NCI-H748 (cell line): ENCODE measurements around the gene TMTC1.

ENCODE experiments used
- DNase-seq: peaks from one replicate; lab custom pipeline; 2025; ENCODE audit not compliant: unreplicated experiment; lab: John Stamatoyannopoulos, UW

TMTC1 gene

GRCh38 chr12:29781188-29781587 is 2.6 kb downstream of the TMTC1 start:
- no peak for DNase-seq

DNA sequence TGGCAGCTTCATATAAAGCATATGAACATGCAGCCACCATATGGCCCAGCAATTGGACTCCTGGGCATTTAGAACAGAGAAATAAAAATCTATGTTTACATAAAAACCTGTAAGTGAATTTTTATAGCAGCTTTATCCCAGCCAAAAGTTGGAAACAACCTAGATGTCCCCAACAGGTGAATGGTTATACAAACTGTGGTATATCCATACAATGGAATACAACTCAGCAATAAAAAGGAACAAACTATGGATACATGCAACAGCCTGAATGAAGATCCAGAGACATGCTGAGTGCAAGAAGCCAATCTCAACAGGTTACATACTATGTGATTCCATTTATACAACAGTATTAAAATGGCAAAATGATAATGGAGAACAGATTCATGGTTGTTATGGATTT is 3.7 kb downstream of the TMTC1 start:
- no peak for DNase-seq

- DNase-seq, result no peak
These were observed 5.2 kb downstream of the TMTC1 start for GRCh38 chr12:29778531-29778930.

DNA sequence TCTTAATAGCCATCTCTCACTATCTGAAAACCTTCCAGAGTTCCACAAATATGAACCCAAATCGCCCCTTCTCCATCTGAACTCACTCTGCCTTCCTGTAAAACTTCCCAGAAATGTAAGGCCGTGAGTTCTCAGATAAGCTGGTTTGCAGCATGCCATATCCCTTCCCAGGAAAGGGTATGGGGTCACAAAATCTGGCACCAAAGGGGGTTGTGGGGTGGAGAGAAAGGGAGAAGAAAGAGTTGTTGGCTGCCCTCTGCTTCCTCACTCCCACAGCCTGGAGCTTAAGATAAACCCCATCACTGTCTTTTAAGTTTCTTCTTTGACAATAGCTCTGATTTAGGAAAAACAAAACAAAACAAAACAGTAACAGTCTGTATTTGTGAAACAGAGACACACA is 10.7 kb downstream of the TMTC1 start:
- DNase-seq, result no peak

- no peak for DNase-seq
These were observed 12.0 kb downstream of the TMTC1 start for GRCh38 chr12:29771786-29772185.

- no peak for DNase-seq
These were observed 12.6 kb downstream of the TMTC1 start for GRCh38 chr12:29771165-29771564.

GRCh38 chr12:29769162-29769858 is 14.4 kb downstream of the TMTC1 start:
- DNase-seq, result no peak

- DNase-seq, result peak; percentile 14
These were observed 15.4 kb downstream of the TMTC1 start for GRCh38 chr12:29768372-29768771.

GRCh38 chr12:29763301-29763683 is 20.4 kb downstream of the TMTC1 start:
- DNase-seq, result peak; percentile 56

DNA sequence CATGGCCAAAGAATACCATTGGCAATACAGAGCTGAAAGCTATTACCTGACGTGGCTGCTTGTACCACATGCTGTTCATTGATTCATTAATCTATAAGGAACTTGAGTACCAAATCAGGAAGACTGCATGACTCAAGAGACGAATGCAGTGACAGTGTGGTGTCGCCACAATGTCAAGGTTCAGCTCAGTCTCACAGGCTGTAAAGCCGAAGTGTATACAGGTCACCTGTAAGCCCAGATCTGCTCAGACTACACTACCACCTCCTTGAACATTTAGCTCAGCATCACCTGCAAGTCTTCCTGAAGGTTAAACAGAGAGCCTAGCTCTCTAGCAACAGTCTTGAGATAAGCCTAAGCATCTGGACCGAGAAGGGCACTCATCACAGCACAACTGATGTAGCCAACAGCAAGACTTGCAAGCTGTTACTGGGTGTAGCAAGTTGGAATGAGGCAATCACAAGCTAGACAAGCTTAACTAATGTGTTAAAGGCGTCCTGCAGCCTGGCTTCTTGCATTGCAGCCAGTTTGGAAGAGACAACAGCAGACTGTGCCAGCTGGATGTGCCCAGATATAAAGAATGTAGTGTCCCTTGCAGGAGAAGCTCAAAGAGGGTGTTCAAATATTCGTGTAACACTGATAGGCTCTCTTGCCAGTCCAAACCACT is 21.0 kb downstream of the TMTC1 start:
- peak; percentile 30 for DNase-seq

GRCh38 chr12:29759950-29760349 is 23.8 kb downstream of the TMTC1 start:
- DNase-seq, result peak; percentile 11

DNA sequence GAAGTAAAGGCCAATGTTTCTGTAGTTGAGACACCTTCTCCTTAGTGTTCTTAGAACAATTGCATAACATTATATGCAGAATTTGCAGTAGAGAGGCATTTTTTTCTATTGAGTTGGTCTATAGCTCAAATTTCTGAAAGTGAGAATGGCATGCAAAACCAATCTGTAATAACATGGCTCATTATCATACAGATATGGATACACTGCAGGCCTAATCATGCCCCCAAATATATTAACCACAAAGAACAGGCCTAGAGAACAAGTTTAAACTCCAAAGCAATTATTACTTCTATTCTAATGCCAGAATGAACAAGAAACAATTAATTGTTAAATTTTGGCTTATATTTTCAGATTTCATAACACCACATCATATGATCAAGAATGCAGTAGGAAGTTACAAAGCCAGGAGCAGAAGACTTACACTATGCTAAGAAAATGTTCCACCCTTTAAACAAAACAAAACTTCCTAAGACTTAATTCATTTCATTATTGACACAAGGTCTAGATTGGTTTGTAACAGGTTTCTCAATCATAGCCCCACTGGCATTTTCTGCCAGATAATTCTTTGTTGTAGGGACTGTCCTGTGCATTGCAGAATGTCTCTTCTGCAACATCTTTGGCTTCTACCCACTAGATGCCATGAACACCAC is 26.9 kb downstream of the TMTC1 start:
- DNase-seq, result no peak

DNA sequence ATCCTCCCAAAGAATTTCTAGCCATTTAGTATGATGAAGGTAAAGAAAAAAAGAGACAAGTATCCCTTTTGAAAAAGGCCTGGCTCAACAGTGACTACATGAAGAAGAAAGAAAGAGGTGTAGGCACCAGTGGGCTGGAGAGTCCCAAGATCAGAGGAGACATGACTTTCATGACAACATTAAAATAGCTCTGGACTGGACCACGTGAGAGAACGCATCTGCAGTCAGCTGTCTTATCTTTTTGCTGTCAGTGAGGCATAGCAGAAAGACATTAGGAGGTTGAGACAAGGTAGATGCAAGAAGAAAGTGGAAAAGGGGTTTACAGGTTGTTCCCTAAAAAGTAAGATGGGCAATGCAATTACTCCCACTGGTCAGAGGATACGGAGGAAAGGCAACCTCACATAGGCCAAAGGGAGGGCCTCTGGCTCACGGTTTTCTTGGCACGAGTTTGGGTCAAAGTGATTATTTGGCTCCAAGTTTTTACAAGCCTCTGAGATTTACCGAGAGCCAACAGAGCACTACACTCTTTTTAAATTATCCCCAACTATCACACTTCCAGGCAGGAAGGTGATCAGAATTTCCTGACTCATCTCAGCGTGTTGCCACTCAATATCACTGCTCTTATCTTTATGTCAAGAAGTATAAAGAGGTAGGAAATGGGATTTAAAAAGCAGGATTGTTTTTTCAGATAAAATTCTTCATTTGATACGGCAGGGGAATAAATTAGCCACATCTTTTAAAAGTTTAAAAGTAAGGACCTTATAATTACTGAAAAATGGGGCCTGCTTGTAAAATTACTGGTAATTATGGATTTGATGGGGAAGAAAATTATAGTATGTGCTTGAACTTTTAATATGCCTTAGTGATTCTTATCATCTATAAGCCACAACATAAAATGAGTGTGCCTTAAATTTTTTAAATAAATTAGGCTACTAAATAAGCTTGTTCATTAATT is 29.2 kb downstream of the TMTC1 start:
- DNase-seq, result no peak

DNA sequence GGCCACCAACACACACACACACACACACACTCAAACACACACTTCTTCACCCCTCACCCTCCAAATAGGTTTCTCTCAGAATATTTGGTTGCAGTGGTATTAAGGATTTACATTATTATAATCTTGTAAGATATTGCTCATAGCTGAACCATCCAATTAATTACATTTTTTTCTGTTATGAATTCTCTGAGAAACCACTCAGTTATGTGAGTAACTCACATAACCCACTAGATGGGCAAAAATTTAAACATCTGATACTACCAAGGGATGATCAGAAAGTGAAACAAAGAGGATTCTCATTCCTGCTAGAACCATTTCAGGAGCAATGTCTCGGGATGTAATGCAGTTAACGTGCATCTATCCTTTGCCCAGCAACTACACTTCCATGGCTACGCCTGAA is 31.6 kb downstream of the TMTC1 start:
- no peak for DNase-seq

DNA sequence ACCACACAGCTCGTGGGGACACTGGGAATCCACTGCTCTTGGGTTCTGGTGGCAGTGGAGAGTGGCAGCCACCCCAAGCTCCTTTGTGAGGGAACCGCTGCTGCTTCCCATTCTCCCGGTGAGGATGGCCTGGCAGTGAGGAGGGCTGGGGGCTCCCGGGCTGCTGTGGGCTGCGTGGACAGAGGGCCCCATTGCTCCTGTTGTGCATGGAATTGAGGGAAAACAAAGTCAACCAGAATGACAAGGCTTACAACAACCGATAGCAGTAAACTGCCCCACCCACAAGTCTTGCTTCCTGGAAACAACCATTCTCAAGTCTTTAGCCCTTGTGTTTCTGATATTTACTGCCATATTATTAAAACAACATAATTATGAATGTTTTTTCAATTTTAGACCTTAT is 32.1 kb downstream of the TMTC1 start:
- no peak for DNase-seq

- DNase-seq, result no peak
These were observed 32.9 kb downstream of the TMTC1 start for GRCh38 chr12:29750928-29751220.

DNA sequence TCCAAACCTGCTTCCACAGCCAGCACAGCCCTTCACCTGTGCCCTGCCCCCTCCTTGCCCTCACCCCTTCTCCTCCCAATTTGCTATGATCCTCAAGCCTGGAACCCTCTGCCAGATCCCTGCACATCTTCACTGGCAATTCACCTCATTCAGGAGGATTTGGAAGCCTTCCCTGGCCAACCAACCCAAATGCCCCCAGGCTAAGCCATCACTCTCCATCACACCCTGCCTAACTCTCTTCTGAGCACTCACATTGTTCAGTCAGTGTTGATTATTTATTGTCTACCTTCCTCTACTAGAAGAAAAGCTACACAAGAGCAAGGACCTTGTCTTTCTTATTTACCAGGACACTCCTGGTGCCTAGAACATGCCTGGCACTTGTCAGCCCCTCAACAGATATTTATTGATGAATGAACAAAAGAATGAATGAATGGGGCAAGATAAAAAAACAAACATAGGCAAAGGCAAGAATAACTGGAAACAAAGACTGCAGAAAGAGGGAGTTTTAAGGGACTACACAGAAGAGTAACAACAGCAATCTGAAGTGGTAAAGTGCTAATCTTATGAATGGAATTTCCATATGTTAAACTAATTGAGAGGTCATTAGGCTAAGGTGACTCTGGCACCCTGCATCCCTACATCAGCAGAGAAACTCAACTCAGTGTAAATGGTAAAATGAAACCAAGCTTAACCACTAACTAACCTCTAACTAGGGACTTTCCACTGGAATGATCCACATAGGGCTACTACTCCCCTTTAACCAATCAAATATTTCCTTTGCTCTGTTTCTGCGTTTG is 33.4 kb downstream of the TMTC1 start:
- no peak for DNase-seq

GRCh38 chr12:29744365-29744764 is 39.4 kb downstream of the TMTC1 start:
- DNase-seq, result no peak

- DNase-seq, result no peak
These were observed 39.9 kb downstream of the TMTC1 start for GRCh38 chr12:29743801-29744200.

GRCh38 chr12:29743077-29743476 is 40.7 kb downstream of the TMTC1 start:
- no peak for DNase-seq

DNA sequence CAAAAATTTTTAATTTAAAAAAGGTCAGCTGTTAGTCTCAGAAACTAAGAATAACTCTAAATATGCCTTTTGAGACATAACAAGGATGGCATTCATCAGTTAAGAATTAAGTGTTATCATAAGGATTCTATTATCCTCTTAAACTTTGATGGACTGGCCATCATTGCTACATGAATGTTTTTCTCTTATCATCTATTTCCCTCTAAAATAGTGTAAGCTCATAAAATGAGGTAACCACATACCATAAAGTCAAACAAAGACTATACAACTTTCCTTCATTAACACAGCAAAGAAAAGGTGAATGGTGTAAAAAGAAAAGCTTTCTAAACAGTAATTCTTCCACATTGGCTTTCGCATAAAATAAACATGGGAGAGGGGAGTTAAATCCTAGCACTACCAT is 41.1 kb downstream of the TMTC1 start:
- no peak for DNase-seq
